ENCODE measurements around the gene POLD1.

GRCh38 chr19:50420808-50421207 lies 36.7 kb downstream of the POLD1 start:
- no peak for TF ChIP-seq CTCF (IDR thresholded peaks at IDR 0.05; ENCODE audit: low read depth, low read length)
- no peak for TF ChIP-seq EZH2phosphoT487 (IDR thresholded peaks at IDR 0.05; ENCODE audit: low read depth)

Measured in OCI-LY3 (cell line).